Fibroblast of gingiva (primary cell): ENCODE data around the gene GPX1.
"Not testable (repeated sequence)": the region's sequence is repeated elsewhere in the genome, so short reads cannot be mapped to it uniquely, and the experiment has no call there.

Experiments
- DNase-seq: peaks from one replicate; pipeline ENCODE4 v3.0.0-alpha.2; 2011; ENCODE audit warnings: low read depth

Gene GPX1

DNA sequence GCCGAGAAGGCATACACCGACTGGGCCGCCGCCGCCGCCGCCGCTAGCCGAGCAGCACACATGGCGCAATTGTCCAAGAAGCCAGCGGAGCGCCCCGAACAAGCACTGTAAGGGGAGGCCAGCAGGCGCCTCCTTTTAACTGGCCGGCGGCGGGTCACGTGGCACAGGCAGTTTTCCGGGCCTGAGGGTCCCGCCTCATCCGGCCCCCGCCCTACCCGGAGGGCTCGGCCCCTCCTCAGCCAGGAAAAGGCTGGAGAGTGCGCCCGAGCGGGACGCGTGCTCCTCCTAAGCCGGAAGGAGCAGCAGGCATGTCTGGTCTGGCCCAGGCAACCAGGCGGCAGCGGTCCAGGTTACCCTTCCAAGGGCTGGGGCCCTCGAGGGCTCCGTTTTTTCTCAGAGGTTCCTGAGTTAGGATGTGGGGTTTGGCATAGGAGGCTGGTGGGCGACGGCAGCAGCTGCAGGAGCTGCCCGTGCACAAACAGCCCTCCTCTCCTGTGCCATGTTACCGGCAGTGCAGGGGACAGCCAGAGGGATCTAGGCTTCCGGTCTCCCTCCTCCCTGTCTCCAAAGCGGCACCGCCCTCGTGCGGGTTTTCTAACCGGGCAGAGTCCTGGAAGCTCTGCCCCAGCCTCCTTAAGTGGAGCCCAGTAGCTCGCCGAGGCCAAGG lies at the start of gene GPX1:
Gene GPX1, minus strand, starts transcription at position 137 of the 667 bp plus-strand sequence. Its CDS starts 75 bp downstream, at position 62.
- peak; percentile 97 for DNase-seq

DNA sequence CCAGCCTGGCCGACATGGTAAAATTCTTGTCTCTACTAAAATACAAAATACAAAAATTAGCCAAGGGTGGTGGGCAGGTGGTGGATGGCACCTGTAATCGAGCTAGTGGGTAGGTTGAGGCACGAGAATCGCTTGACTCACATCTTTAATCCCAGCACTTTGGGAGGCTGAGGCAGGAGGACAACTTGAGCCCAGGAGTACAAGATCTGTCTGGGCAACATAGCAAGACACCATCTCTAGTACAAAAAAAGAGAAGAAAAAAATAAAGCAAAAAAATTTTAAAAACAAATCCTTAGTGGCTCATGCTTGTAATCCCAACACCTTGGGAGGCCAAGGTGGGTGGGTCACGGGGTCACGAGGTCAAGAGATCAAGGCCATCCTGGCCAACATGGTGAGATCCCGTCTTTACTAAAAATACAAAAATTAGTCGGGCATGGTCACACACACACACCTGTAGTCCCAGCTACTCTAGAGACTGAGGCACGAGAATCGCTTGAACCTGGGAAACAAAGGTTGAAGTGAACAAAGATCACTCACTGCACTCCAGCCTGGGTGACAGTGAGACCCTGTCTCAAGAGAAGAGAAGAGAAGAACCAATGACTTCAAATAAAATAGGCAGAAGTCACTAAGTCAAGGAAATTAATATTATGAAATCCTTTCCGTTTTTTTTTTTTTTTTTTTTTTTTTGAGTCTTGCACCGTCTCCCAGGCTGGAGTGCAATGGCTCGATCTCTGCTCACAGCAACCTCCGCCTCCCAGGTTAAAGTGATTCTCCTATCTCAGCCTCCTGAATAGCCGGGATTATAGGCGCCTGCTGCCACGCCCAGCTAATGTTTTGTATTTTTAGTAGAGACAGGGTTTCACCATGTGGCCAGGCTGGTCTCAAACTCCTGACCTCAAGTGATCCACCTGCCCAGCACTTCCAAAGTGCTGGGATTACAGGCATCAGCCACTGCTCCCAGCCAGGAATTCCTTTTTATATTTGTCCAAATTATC lies 48.7 kb upstream of the GPX1 start:
- no peak for DNase-seq

- DNase-seq = not testable (repeated sequence)
Measured at GRCh38 chr3:49405570-49405969, 47.4 kb upstream of the GPX1 start.

GRCh38 chr3:49403891-49404290 lies 45.7 kb upstream of the GPX1 start:
- no peak for DNase-seq

DNA sequence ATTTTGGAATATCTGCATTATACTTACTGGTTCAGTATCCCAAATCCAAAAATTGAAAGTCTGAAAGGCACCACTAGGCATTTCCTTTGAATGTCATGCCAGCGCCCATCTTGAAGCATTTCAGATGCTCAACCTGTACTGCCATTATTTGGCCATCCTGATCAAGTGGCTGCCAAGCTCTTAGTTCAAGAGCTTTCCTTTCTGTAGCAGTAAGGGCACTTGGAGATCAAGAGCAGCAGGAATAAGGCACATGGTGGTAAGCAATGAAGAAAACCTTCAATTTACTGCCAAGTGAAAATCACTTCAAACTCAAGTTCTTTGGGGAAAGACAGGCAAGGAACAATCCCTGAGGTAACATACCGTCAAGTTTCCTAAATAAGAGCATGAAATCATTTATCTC lies 43.6 kb upstream of the GPX1 start:
- no peak for DNase-seq

- DNase-seq = no peak
Measured at GRCh38 chr3:49399461-49399860, 41.3 kb upstream of the GPX1 start.

GRCh38 chr3:49397470-49397869 lies 39.3 kb upstream of the GPX1 start:
- no peak for DNase-seq

DNA sequence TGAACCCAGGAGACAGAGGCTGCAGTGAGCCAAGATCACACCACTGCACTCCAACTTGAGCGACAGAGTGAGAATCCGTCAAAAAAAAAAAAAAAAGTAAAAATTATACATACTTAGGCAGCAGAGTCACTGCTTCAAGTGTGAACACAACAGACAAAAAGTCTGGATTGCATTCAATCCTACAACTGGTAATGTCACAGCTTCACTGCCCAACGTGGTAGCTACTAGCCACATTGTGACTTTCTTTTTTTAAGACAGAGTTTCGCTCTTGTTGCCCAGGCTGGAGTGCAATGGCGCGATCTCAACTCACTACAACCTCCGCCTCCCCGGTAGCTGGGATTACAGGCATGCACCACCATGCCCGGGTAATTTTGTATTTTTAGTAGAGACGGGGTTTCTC lies 33.2 kb upstream of the GPX1 start:
- not testable (repeated sequence) for DNase-seq

- no peak for DNase-seq
Measured at GRCh38 chr3:49389297-49389696, 31.1 kb upstream of the GPX1 start.

DNA sequence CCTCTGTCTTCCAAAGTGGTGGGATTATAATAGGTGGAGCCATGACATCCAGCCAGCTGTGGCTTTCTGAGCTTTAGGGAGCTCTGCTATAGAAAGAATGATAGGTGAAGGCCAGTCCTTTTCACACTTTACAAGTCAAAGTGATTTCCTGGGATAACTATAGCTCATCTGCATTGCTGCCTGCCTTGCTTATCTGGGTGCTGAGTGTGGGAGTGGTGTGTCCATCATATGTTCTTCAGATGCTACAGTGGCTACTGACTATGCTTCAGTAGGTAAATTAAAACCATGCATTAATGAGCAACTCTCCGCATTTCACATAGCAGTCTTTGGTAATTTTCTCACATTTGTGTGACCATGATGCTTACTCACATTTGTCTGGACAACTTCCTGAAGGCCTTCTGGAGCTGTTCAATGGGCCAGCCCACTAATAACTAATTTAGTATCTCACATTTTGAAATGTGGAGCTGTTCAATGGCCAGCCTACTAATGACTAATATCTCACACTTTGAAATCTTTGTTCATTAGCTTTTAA lies 30.2 kb upstream of the GPX1 start:
- no peak for DNase-seq

- DNase-seq = no peak
Measured at GRCh38 chr3:49387721-49388120, 29.6 kb upstream of the GPX1 start.

DNA sequence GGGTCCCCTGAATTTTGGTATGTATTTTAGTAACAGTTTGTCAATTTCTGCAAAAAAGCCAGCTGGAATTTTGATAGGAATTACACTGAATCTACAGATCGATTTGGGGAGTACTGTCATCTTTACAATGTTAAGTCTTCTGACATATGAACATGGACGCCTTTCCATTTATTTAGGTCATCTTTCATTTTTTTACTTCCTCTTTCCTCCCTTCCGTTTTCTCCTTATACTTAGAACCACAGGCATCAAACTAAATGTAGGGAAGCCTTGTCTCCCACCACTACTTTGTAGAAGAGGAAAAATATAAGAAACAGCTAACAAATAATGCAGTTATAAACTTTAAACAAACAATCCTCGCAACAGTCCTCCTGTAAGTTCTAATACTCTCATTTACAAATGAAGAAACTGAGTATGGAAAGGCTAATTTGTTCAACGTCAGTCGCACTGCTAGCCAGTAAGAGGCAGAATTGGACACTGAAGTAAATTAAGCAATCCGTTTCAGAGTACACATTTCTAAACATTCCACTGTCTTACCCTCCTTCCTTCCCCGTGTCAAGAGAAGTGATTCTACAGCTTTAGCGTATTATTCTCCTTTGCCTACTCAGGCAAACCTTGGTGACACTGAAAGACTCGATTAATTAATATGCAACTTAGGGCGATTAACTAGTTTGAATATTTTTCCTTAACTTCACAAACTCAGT lies 28.1 kb upstream of the GPX1 start:
- no peak for DNase-seq

GRCh38 chr3:49385617-49386016 lies 27.5 kb upstream of the GPX1 start:
- no peak for DNase-seq

GRCh38 chr3:49383387-49383786 lies 25.2 kb upstream of the GPX1 start:
- DNase-seq = no peak

DNA sequence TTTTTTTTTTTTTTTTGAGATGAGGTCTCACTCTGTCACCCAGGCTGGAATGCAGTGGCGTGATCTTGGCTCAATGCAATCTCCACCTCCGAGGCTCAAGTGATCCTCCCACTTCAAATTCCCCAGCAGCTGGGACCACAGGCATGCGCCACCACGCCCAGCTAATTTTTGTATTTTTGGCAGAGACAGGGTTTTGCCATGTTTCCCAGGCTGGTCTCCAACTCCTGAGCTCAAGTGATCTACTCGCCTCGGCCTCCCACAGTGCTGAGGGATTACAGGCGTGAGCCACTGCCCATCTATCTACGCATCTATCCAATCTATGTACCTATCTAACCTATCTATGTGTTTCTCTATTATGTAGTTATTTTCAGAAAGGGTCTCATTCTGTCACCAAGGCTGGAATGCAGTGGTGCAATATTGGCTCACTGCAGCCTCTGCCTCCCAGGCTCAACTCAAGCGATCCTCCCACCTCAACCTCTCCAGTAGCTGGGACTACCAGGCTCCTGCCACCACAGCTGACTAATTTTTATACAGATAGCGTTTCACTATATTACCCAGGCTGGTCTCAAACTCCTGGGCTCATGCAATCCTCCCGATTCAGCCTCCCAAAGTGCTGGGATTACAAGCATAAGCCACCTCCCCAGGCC lies 20.2 kb upstream of the GPX1 start:
- peak; percentile 87 for DNase-seq

DNA sequence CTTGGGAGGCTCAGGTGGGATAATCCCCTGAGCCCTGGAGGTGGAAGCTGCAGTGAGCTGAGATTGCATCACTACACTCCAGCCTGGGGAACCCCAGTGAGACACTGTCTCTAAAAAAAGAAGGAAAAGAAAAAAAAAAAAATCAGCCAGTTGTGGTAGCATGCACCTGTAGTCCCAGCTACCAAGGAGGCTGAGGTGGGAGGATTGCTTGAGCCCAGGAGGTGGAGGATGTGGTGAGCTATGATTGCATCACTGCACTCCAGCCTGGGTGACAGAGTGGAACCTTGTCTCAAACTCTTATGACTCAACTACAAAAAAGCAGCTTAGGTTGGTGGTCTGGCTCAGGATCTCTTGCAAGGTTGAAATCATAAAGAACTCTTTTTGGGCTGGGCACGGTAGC lies 19.3 kb upstream of the GPX1 start:
- no peak for DNase-seq

- DNase-seq = no peak
Measured at GRCh38 chr3:49371946-49372345, 13.8 kb upstream of the GPX1 start.

DNA sequence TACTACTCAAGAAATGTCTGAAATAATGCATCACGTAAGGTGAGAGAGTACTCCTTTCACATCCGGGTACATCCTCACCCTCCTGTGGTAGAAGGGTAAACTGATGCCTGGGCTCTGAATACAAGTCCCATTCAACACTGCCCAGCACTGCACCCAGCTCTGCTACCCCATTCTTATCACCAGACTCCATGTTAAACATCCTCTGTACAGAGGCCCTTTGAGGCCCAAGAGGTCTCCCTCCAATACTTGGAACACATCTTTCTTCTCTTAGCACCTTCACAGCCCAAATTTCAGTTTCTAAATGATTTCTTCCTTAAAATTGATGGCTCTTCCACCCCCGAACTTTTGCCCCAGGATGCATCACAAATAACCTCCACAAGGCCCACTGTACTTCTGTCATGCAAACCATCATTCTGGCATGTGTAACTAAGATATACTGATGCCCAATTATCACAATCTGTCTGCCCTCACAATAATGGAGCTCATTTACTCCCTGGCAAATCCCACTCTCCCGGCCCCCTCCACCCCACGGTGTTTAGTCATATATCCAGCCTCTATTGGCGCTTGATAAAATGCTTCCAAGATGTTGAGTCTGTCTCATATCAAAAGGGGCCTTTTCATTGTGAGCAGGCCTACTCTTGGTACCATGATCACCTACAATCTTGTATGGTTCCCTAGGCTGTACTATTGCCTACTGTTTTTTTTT lies 12.6 kb upstream of the GPX1 start:
- DNase-seq = no peak

DNA sequence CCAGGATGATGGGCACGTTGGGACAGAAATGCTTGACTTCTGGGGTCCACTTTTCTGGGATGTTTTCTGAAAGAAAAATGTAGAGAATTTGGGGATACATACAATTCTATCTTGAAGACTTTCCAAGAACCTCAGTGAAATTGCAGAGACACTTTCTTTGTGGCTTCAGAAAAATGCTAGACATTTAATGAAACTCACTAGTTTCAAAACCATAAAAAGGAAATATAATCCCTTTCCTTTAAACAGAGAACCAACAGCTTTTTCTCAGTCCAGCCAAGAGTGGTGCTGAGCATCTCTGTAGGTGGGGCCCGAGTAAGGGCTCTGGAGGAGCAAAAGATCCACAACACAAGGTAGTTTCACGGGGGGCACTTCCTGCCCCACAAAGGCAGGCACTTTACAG lies 4.4 kb upstream of the GPX1 start:
- DNase-seq = peak; percentile 56

- DNase-seq = no peak
Measured at GRCh38 chr3:49359623-49360022, 1.5 kb upstream of the GPX1 start.

- DNase-seq = no peak
Measured at GRCh38 chr3:49358884-49359225, 702 bp upstream of the GPX1 start.
